PC-3 (cell line): ENCODE measurements around the gene RPS6KA1.

ENCODE experiments used
- CTCF ChIP-seq: fragments of 300-600 bp; sonication (generic); conservative IDR thresholded peaks from 2 replicates; pipeline ENCODE4 v1.5.1; 2017; ENCODE audit warnings: antibody characterized with exemption, low read depth, mild to moderate bottlenecking, low read length
- EZH2 ChIP-seq: fragments of 300-600 bp; sonication (generic); IDR thresholded peaks from one replicate; pipeline ENCODE4 v1.6.1; 2017; ENCODE audit warnings: antibody characterized with exemption, mild to moderate bottlenecking, low read length; ENCODE audit not compliant: unreplicated experiment
- EZH2phosphoT487 ChIP-seq: fragments of 300-600 bp; sonication (generic); IDR thresholded peaks from 2 replicates; pipeline ENCODE4 v1.6.1; 2018; ENCODE audit warnings: mild to moderate bottlenecking, antibody characterized with exemption, low read length, borderline replicate concordance

- TF ChIP-seq CTCF (no peak), EZH2phosphoT487 (no peak), EZH2 (no peak)
Measured at GRCh38 chr1:26531651-26532131, 2.1 kb downstream of the RPS6KA1 start.
